ENCODE measurements around the gene ERVV-1.

Gene ERVV-1

GRCh38 chr19:53034054-53034453 lies 20.3 kb downstream of the ERVV-1 start:
- no peak for DNase-seq

GRCh38 chr19:53034948-53035675 lies 21.4 kb downstream of the ERVV-1 start:
- DNase-seq: no peak

- DNase-seq: no peak
Measured at GRCh38 chr19:53037101-53038097, 23.7 kb downstream of the ERVV-1 start.

- no peak for DNase-seq
Measured at GRCh38 chr19:53041366-53041765, 27.6 kb downstream of the ERVV-1 start.

GRCh38 chr19:53045536-53045935 lies 31.8 kb downstream of the ERVV-1 start:
- DNase-seq: no peak

GRCh38 chr19:53047379-53047778 lies 33.7 kb downstream of the ERVV-1 start:
- DNase-seq: no peak

- DNase-seq: no peak
Measured at GRCh38 chr19:53055117-53055516, 41.4 kb downstream of the ERVV-1 start.

GRCh38 chr19:53057904-53058580 lies 44.3 kb downstream of the ERVV-1 start:
- no peak for DNase-seq
